PC-3 (cell line): ENCODE results near the gene WDR88. TPM values are rescaled to one million over a fixed set of nuclear protein-coding genes. Genes with fewer than 3 reads are reported as not detected.

Experiments used
- ATAC-seq: fragments of 200-7000 bp; cut with Tn5 transposase; 2 replicates; pipeline ENCODE4 v1.9.1; 2020; ENCODE audit warnings: mild to moderate bottlenecking, moderate library complexity
- BruUV-seq: library from RNA; stranded (reverse); fragments of 400-500 nt; replicated peaks from 2 replicates; lab custom pipeline; 2021; lab: Mats Ljungman, UMichigan
- CTCF ChIA-PET: fragments of 300-600 bp; sonication (Branson Sonifier 250); formaldehyde crosslinking; loops from one replicate; lab custom pipeline; 2022; ENCODE audit warnings: antibody characterized with exemption; lab: Charles Lee
- POLR2A ChIA-PET: fragments of 300-600 bp; sonication (Branson Sonifier 250); formaldehyde crosslinking; loops from one replicate; lab custom pipeline; 2022; ENCODE audit warnings: antibody characterized with exemption; ENCODE audit not compliant: unreplicated experiment; lab: Charles Lee
- DNase-seq: peaks from one replicate; pipeline ENCODE4 v3.0.0-alpha.2; 2015
- H2AFZ ChIP-seq: fragments of 300-600 bp; sonication (generic); 2 replicates; pipeline ENCODE4 v1.6.0; 2016; ENCODE audit warnings: antibody characterized with exemption, low read length
- H3F3A ChIP-seq: fragments of 300-600 bp; sonication (generic); one replicate; pipeline ENCODE4 v1.6.0; 2017; ENCODE audit warnings: antibody characterized with exemption, low read length, control low read depth, mild to moderate bottlenecking; ENCODE audit not compliant: unreplicated experiment
- H3K27ac ChIP-seq: fragments of 300-600 bp; sonication (generic); 2 replicates; pipeline ENCODE4 v1.5.1; 2016; ENCODE audit warnings: mild to moderate bottlenecking, low read length
- H3K27me3 ChIP-seq: fragments of 300-600 bp; sonication (generic); 2 replicates; pipeline ENCODE4 v1.6.1; 2016; ENCODE audit warnings: low read length, mixed read lengths
- H3K36me3 ChIP-seq: fragments of 300-600 bp; sonication (generic); 2 replicates; pipeline ENCODE4 v1.6.1; 2016; ENCODE audit warnings: low read depth, mixed run types, low read length, mixed read lengths
- H3K4me1 ChIP-seq: fragments of 300-600 bp; sonication (generic); 2 replicates; pipeline ENCODE4 v1.5.1; 2016; ENCODE audit warnings: low read length; ENCODE audit not compliant: insufficient read depth
- H3K4me2 ChIP-seq: fragments of 300-600 bp; sonication (generic); 2 replicates; pipeline ENCODE4 v1.6.0; 2016; ENCODE audit warnings: low read length
- H3K4me3 ChIP-seq: fragments of 300-600 bp; sonication (generic); 2 replicates; pipeline ENCODE4 v1.5.1; 2016; ENCODE audit warnings: mild to moderate bottlenecking, low read length, mixed read lengths
- H3K79me2 ChIP-seq: fragments of 300-600 bp; sonication (generic); 2 replicates; pipeline ENCODE4 v1.6.1; 2017; ENCODE audit warnings: low read length, mixed read lengths
- H3K9ac ChIP-seq: fragments of 300-600 bp; sonication (generic); 2 replicates; pipeline ENCODE4 v1.6.0; 2016; ENCODE audit warnings: mild to moderate bottlenecking, low read length
- H3K9me2 ChIP-seq: fragments of 300-600 bp; sonication (generic); replicated peaks from 2 replicates; pipeline ENCODE4 v1.6.1; 2016; ENCODE audit warnings: mixed run types, low read length, mixed read lengths
- H3K9me3 ChIP-seq: fragments of 300-600 bp; sonication (generic); 2 replicates; pipeline ENCODE4 v1.6.1; 2016; ENCODE audit warnings: low read length, mixed read lengths
- H4K20me1 ChIP-seq: fragments of 300-600 bp; sonication (generic); 2 replicates; pipeline ENCODE4 v1.6.1; 2016; ENCODE audit warnings: low read length, mixed read lengths
- CTCF ChIP-seq: fragments of 300-600 bp; sonication (generic); conservative IDR thresholded peaks from 2 replicates; pipeline ENCODE4 v1.5.1; 2017; ENCODE audit warnings: antibody characterized with exemption, low read depth, mild to moderate bottlenecking, low read length
- EZH2 ChIP-seq: fragments of 300-600 bp; sonication (generic); IDR thresholded peaks from one replicate; pipeline ENCODE4 v1.6.1; 2017; ENCODE audit warnings: antibody characterized with exemption, mild to moderate bottlenecking, low read length; ENCODE audit not compliant: unreplicated experiment
- EZH2phosphoT487 ChIP-seq: fragments of 300-600 bp; sonication (generic); IDR thresholded peaks from 2 replicates; pipeline ENCODE4 v1.6.1; 2018; ENCODE audit warnings: mild to moderate bottlenecking, antibody characterized with exemption, low read length, borderline replicate concordance
- intact Hi-C: fragments of 100-400 bp; cut with micrococcal nuclease; formaldehyde crosslinking; loops from 2 replicates; pipeline ENCODE4 v1.9.0; 2023
- total RNA-seq: library from RNA; depleted of rRNA; stranded (reverse); fragments of >200 nt; gene quantifications from 2 replicates; pipeline ENCODE4 v1.2.3, GENCODE V29; 2014

The WDR88 gene
- total RNA-seq, 1 experiment from 2014 or later = not detected

GRCh38 chr19:33197591-33198000 is 65.7 kb downstream of the WDR88 start:
- Histone ChIP-seq H4K20me1 (no peaks in the 10 kb centered on the region), H3K27ac (no peak overlapping the region), H3F3A (no peaks in the 10 kb centered on the region), H3K4me3 (no peak overlapping the region), H3K4me2 (no peak overlapping the region), H3K4me1 (no peaks in the 10 kb centered on the region), H2AFZ (no peak overlapping the region), H3K9ac (no peak overlapping the region), H3K27me3 (no peaks in the 10 kb centered on the region), H3K79me2 (no peaks in the 10 kb centered on the region), H3K9me2 (no peaks in the 10 kb centered on the region), H3K9me3 (no peaks in the 10 kb centered on the region), H3K36me3 (no peaks in the 10 kb centered on the region)
- BruUV-seq = no TSS peak
- ChIA-PET POLR2A (no interaction called here), CTCF (no interaction called here)
- TF ChIP-seq CTCF (no peak), EZH2 (no peak), EZH2phosphoT487 (no peak)
- intact Hi-C loops = no loop called here
- ATAC-seq (no peak), DNase-seq (no peak)

- no peak for TF ChIP-seq EZH2
- TF ChIP-seq EZH2phosphoT487 = no peak
- TF ChIP-seq CTCF = no peak
- Histone ChIP-seq H4K20me1 (no peaks in the 10 kb centered on the region), H3K27me3 (no peaks in the 10 kb centered on the region), H3K9ac (no peak overlapping the region), H3K4me1 (no peaks in the 10 kb centered on the region), H3K27ac (no peak overlapping the region), H3K79me2 (no peaks in the 10 kb centered on the region), H3F3A (no peaks in the 10 kb centered on the region), H2AFZ (no peak overlapping the region), H3K4me2 (no peak overlapping the region), H3K9me2 (no peaks in the 10 kb centered on the region), H3K4me3 (no peak overlapping the region), H3K9me3 (no peaks in the 10 kb centered on the region), H3K36me3 (no peaks in the 10 kb centered on the region)
- intact Hi-C loops = no loop called here
- DNase-seq (no peak), ATAC-seq (no peak)
- ChIA-PET POLR2A (no interaction called here), CTCF (no interaction called here)
- BruUV-seq = no TSS peak
Measured at GRCh38 chr19:33198169-33198568, 66.3 kb downstream of the WDR88 start.

GRCh38 chr19:33199441-33200265 is 67.7 kb downstream of the WDR88 start:
- Histone ChIP-seq H3K4me3 (no peak overlapping the region), H3K9me2 (no peaks in the 10 kb centered on the region), H3K36me3 (no peaks in the 10 kb centered on the region), H3K27ac (no peak overlapping the region), H3K27me3 (no peaks in the 10 kb centered on the region), H4K20me1 (no peaks in the 10 kb centered on the region), H3K4me2 (no peak overlapping the region), H3K79me2 (no peaks in the 10 kb centered on the region), H3K9me3 (no peaks in the 10 kb centered on the region), H3F3A (no peaks in the 10 kb centered on the region), H3K4me1 (no peaks in the 10 kb centered on the region), H3K9ac (no peak overlapping the region), H2AFZ (no peak overlapping the region)
- no peak for TF ChIP-seq CTCF
- no peak for TF ChIP-seq EZH2phosphoT487
- TF ChIP-seq EZH2 = no peak
- ChIA-PET CTCF (no interaction called here), POLR2A (interaction anchor here (0.6 kb wide), 1 partner anchor 202 kb away, joined by 9 read pairs; no protein-coding TSS in a partner anchor)
- intact Hi-C loops = no loop called here
- no peak for DNase-seq
- ATAC-seq = no peak
- BruUV-seq = no TSS peak
